WI38 (cell line): ENCODE data around the gene SPHK2.
"Not testable (repeated sequence)": the region's sequence is repeated elsewhere in the genome, so short reads cannot be mapped to it uniquely, and the experiment has no call there.

ENCODE experiments used
- H3K4me3 ChIP-seq: 2 replicates; pipeline ENCODE4 v1.5.1; 2011; ENCODE audit warnings: low read depth, mild to moderate bottlenecking, control low read depth, low read length
- CTCF ChIP-seq: IDR thresholded peaks from 2 replicates; pipeline ENCODE4 v1.5.1; 2012; ENCODE audit warnings: low read depth, mild to moderate bottlenecking, control low read depth, low read length

Gene SPHK2

GRCh38 chr19:48618916-48619691 is at the start of gene SPHK2, which contains the start of gene RPL18:
Gene SPHK2 (plus strand): TSS chr19:48619506. CDS start chr19:48620515, 1,009 bp downstream.
Gene RPL18 (minus strand): TSS chr19:48619178. CDS start chr19:48619143, 35 bp downstream.
- peak within 1 kb of the TSS; percentile 100 for H3K4me3 ChIP-seq
- no peak for TF ChIP-seq CTCF

- no peak for TF ChIP-seq CTCF
- H3K4me3 ChIP-seq = no peak overlapping the region
Measured at GRCh38 chr19:48569814-48570213, 49.5 kb upstream of the SPHK2 start.

- H3K4me3 ChIP-seq = no peak overlapping the region
- TF ChIP-seq CTCF = no peak
Measured at GRCh38 chr19:48571378-48572162, 47.7 kb upstream of the SPHK2 start.

GRCh38 chr19:48573163-48573505 is 46.2 kb upstream of the SPHK2 start:
- H3K4me3 ChIP-seq = no peak overlapping the region
- no peak for TF ChIP-seq CTCF

GRCh38 chr19:48575931-48576622 is 43.2 kb upstream of the SPHK2 start:
- H3K4me3 ChIP-seq = no peak overlapping the region
- TF ChIP-seq CTCF = no peak

GRCh38 chr19:48577908-48578307 is 41.4 kb upstream of the SPHK2 start:
- H3K4me3 ChIP-seq = not testable (repeated sequence)

- TF ChIP-seq CTCF = no peak
- H3K4me3 ChIP-seq = no peak overlapping the region
Measured at GRCh38 chr19:48578891-48579290, 40.4 kb upstream of the SPHK2 start.
